Breast epithelium (tissue), 3 donors: ENCODE measurements around the gene PLAU.

ENCODE experiments used
- POLR2A ChIP-seq: fragments of 450-650 bp; IDR thresholded peaks from one replicate; pipeline ENCODE4 v1.6.1; 2016; ENCODE audit warnings: antibody characterized with exemption, mild to moderate bottlenecking, moderate library complexity
- TF ChIP-seq, protein P1 (sequence below), 3 donors: fragments of 450-650 bp; IDR thresholded peaks; one replicate each; pipeline ENCODE4 v1.5.1; 2016 to 2017; ENCODE audit warnings: antibody characterized with exemption in 3 of 3, mild to moderate bottlenecking in 3 of 3, moderate library complexity in 3 of 3

GRCh38 chr10:73886661-73887293 lies 24.2 kb upstream of the PLAU start:
- no peak for TF ChIP-seq POLR2A
- TF ChIP-seq, protein P1, sequence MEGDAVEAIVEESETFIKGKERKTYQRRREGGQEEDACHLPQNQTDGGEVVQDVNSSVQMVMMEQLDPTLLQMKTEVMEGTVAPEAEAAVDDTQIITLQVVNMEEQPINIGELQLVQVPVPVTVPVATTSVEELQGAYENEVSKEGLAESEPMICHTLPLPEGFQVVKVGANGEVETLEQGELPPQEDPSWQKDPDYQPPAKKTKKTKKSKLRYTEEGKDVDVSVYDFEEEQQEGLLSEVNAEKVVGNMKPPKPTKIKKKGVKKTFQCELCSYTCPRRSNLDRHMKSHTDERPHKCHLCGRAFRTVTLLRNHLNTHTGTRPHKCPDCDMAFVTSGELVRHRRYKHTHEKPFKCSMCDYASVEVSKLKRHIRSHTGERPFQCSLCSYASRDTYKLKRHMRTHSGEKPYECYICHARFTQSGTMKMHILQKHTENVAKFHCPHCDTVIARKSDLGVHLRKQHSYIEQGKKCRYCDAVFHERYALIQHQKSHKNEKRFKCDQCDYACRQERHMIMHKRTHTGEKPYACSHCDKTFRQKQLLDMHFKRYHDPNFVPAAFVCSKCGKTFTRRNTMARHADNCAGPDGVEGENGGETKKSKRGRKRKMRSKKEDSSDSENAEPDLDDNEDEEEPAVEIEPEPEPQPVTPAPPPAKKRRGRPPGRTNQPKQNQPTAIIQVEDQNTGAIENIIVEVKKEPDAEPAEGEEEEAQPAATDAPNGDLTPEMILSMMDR (IDR thresholded peaks at IDR 0.05), result no peak
